SU-DHL-6 (cell line): ENCODE data around the gene MICAL2.

Source experiments
- EZH2phosphoT487 ChIP-seq: fragments of 200-600 bp; sonication (generic), shearing (Covaris generic); conservative IDR thresholded peaks from 2 replicates; pipeline ENCODE4 v1.6.1; 2018; ENCODE audit warnings: mild to moderate bottlenecking, antibody characterized with exemption, low read length, moderate library complexity, mixed read lengths
- TF ChIP-seq, protein P1 (sequence below): fragments of 200-600 bp; sonication (generic); IDR thresholded peaks from one replicate; pipeline ENCODE4 v1.5.1; 2017; ENCODE audit warnings: antibody characterized with exemption, mild to moderate bottlenecking, low read length, moderate library complexity; ENCODE audit not compliant: insufficient read depth, poor library complexity, severe bottlenecking

DNA sequence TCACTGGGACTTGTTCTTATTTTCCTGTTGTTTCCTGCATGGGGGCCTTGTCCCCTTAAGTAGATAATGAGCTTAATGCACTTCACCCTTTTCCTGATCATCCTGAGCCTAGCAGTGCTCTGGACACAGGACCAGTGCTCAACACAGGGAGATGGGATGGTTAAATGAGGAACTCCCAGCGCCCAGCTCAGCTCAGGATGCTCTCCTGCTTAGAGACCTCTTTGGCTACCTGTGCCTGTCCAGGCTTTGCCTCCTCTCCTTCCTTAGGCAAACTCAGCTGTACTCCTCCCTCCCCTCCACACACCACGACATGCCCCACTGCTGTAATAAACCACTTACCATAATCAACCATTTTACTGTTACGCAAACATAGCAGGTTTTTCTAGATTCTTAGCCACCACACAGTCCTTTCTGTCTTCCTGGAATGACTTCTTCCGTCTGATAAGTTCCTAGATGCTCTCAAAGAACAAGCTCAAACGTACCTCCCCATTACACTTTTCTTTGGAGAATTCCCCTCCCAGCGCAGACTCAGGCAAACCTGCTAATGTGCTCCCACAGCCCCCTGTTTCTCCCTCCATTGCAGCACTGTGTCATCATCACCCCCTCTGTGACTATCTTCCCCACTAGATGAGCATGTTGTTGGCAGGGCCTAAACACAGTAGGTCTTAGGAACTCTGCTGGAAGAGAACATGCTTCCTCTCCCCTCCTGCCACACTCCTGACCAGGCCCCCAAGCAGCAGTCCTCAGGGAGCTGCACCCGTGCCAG is 113.6 kb downstream of the MICAL2 start:
- TF ChIP-seq, protein P1, sequence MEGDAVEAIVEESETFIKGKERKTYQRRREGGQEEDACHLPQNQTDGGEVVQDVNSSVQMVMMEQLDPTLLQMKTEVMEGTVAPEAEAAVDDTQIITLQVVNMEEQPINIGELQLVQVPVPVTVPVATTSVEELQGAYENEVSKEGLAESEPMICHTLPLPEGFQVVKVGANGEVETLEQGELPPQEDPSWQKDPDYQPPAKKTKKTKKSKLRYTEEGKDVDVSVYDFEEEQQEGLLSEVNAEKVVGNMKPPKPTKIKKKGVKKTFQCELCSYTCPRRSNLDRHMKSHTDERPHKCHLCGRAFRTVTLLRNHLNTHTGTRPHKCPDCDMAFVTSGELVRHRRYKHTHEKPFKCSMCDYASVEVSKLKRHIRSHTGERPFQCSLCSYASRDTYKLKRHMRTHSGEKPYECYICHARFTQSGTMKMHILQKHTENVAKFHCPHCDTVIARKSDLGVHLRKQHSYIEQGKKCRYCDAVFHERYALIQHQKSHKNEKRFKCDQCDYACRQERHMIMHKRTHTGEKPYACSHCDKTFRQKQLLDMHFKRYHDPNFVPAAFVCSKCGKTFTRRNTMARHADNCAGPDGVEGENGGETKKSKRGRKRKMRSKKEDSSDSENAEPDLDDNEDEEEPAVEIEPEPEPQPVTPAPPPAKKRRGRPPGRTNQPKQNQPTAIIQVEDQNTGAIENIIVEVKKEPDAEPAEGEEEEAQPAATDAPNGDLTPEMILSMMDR: no peak
- TF ChIP-seq EZH2phosphoT487: no peak
